GM18507 (cell line): Measurements from ENCODE around the gene ARID4B.
A peak's percentile ranks its signal among the peaks of the same experiment; 100 is the strongest.
"Not testable (repeated sequence)": the region's sequence is repeated elsewhere in the genome, so short reads cannot be mapped to it uniquely, and the experiment has no call there.

Experiments
- DNase-seq: peaks from one replicate; pipeline ENCODE4 v3.0.0; 2011; ENCODE audit warnings: low read depth; ENCODE audit not compliant: insufficient read length; ENCODE audit errors: extremely low spot score
- FAIRE-seq: peaks from 2 replicates; lab custom pipeline; 2011; peaks lifted over from hg19 to GRCh38; lab: Jason Lieb, UNC

The ARID4B gene

GRCh38 chr1:235278233-235278914 lies 49.6 kb downstream of the ARID4B start:
- no peak for FAIRE-seq
- no peak for DNase-seq

GRCh38 chr1:235277709-235278108 lies 50.3 kb downstream of the ARID4B start:
- FAIRE-seq (no peak), DNase-seq (no peak)

- FAIRE-seq: peak; percentile 39
These were observed 52.1 kb downstream of the ARID4B start for GRCh38 chr1:235275836-235276235.

GRCh38 chr1:235275223-235275622 lies 52.8 kb downstream of the ARID4B start:
- peak; percentile 89 for FAIRE-seq

More at GRCh38 chr1:235275836-235276235, 52.1 kb downstream of the ARID4B start:
- no peak for DNase-seq

GRCh38 chr1:235272851-235273250 lies 55.1 kb downstream of the ARID4B start:
- FAIRE-seq: no peak
- no peak for DNase-seq

More at GRCh38 chr1:235275223-235275622, 52.8 kb downstream of the ARID4B start:
- DNase-seq: peak; percentile 18

- DNase-seq: no peak
- FAIRE-seq: no peak
These were observed 57.4 kb downstream of the ARID4B start for GRCh38 chr1:235270625-235271024.

GRCh38 chr1:235269990-235270389 lies 58.0 kb downstream of the ARID4B start:
- DNase-seq: not testable (repeated sequence)

GRCh38 chr1:235268379-235269125 lies 59.4 kb downstream of the ARID4B start:
- DNase-seq (no peak), FAIRE-seq (peak; percentile 33)

More at GRCh38 chr1:235269990-235270389, 58.0 kb downstream of the ARID4B start:
- not testable (repeated sequence) for FAIRE-seq

GRCh38 chr1:235266967-235267366 lies 61.0 kb downstream of the ARID4B start:
- no peak for FAIRE-seq
- no peak for DNase-seq

GRCh38 chr1:235266325-235266724 lies 61.7 kb downstream of the ARID4B start:
- FAIRE-seq: no peak
- no peak for DNase-seq

GRCh38 chr1:235265900-235266299 lies 62.1 kb downstream of the ARID4B start:
- FAIRE-seq: no peak
- DNase-seq: no peak

- DNase-seq: no peak
- no peak for FAIRE-seq
These were observed 63.7 kb downstream of the ARID4B start for GRCh38 chr1:235264327-235264726.

GRCh38 chr1:235262539-235262938 lies 65.4 kb downstream of the ARID4B start:
- FAIRE-seq: no peak
- DNase-seq: no peak

- no peak for FAIRE-seq
- DNase-seq: no peak
These were observed 66.7 kb downstream of the ARID4B start for GRCh38 chr1:235261243-235261642.

- FAIRE-seq: peak; percentile 42
These were observed 68.7 kb downstream of the ARID4B start for GRCh38 chr1:235259133-235259778.

GRCh38 chr1:235258068-235258467 lies 69.9 kb downstream of the ARID4B start:
- not testable (repeated sequence) for FAIRE-seq, DNase-seq

More at GRCh38 chr1:235259133-235259778, 68.7 kb downstream of the ARID4B start:
- no peak for DNase-seq

GRCh38 chr1:235254721-235255120 lies 73.3 kb downstream of the ARID4B start:
- no peak for FAIRE-seq

GRCh38 chr1:235253219-235253962 lies 74.6 kb downstream of the ARID4B start:
- FAIRE-seq: peak; percentile 91
- DNase-seq: no peak

More at GRCh38 chr1:235254721-235255120, 73.3 kb downstream of the ARID4B start:
- no peak for DNase-seq

GRCh38 chr1:235250430-235250829 lies 77.5 kb downstream of the ARID4B start:
- FAIRE-seq: no peak
- no peak for DNase-seq
